Measurements from ENCODE around the gene GLRX3.

GRCh38 chr10:130141878-130142277 lies 5.7 kb downstream of the GLRX3 start:
- TF ChIP-seq CTCF (conservative IDR thresholded peaks at IDR 0.05; ENCODE audit: low read length) (no peak), EZH2phosphoT487 (IDR thresholded peaks at IDR 0.05; ENCODE audit: borderline replicate concordance) (no peak)
